ENCODE results near the gene NCOR2.

GRCh38 chr12:124603100-124603541, 35.7 kb upstream of the NCOR2 start:
- TF ChIP-seq, protein P1, sequence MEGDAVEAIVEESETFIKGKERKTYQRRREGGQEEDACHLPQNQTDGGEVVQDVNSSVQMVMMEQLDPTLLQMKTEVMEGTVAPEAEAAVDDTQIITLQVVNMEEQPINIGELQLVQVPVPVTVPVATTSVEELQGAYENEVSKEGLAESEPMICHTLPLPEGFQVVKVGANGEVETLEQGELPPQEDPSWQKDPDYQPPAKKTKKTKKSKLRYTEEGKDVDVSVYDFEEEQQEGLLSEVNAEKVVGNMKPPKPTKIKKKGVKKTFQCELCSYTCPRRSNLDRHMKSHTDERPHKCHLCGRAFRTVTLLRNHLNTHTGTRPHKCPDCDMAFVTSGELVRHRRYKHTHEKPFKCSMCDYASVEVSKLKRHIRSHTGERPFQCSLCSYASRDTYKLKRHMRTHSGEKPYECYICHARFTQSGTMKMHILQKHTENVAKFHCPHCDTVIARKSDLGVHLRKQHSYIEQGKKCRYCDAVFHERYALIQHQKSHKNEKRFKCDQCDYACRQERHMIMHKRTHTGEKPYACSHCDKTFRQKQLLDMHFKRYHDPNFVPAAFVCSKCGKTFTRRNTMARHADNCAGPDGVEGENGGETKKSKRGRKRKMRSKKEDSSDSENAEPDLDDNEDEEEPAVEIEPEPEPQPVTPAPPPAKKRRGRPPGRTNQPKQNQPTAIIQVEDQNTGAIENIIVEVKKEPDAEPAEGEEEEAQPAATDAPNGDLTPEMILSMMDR (IDR thresholded peaks at IDR 0.05): no peak
- TF ChIP-seq POLR2A (IDR thresholded peaks at IDR 0.05): no peak
